ENCODE measurements around the gene SMU1. TPM values are rescaled to one million over a fixed set of nuclear protein-coding genes. Genes with fewer than 3 reads are reported as not detected.

Gene SMU1
- total RNA-seq, 4 donors from 2014 or later = 9.3 to 17.3 (median 10.9) TPM

GRCh38 chr9:33042473-33042872, 34.0 kb downstream of the SMU1 start:
- TF ChIP-seq POLR2A (IDR thresholded peaks at IDR 0.05) (no peak), CTCF (IDR thresholded peaks at IDR 0.05) (no peak)
- no peak for DNase-seq
- no peaks in the 10 kb centered on the region for H3K9me3 ChIP-seq

GRCh38 chr9:33041432-33042188, 34.9 kb downstream of the SMU1 start:
- Histone ChIP-seq H3K27ac (no peak overlapping the region), H3K36me3 (peaks cover 0 to 51% (median 0%) of the 10 kb centered on the region in 3 donors), H3K27me3 (no peaks in the 10 kb centered on the region), H3K4me3 (no peak overlapping the region), H3K9me3 (no peaks in the 10 kb centered on the region), H3K4me1 (peaks cover 0 to 6% (median 0%) of the 10 kb centered on the region in 4 donors)
- no peak for DNase-seq
- no peak for TF ChIP-seq CTCF (IDR thresholded peaks at IDR 0.05)
- no peak for TF ChIP-seq POLR2A (IDR thresholded peaks at IDR 0.05)

More at GRCh38 chr9:33042473-33042872, 34.0 kb downstream of the SMU1 start:
- H3K36me3 ChIP-seq = peaks cover 0 to 51% (median 0%) of the 10 kb centered on the region in 3 donors
- no peaks in the 10 kb centered on the region for H3K27me3 ChIP-seq
- H3K4me3 ChIP-seq = no peak overlapping the region
- H3K27ac ChIP-seq = no peak overlapping the region
- peaks cover 0 to 6% (median 0%) of the 10 kb centered on the region in 4 donors for H3K4me1 ChIP-seq

DNA sequence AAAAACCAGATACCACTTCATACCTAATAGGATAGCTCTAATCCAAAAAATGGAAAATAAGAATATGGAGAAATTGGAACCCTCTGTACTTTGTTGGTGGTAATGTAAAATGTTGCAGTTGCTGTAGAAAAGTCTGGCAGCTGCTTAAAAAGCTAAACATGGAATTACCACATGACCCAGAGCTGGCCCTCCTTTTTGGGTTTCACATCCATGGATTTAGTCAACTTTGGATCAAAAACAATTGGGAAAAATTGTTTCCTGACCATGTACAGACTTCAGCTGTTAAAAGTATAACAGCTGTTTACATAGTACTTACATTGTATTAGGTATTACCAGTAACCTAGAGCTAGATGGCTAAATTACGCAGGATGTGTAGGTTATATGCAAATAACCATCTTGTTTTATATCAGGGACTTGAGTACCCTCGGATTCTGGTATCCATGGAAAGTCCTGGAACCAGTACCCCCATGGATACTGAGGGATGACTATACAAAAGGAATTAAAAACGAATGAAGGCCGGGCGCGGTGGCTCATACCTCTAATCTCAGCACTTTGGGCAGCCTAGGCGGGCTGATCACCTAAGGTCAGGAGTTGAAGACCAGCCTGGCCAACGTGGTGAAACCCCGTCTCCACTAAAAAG, 35.6 kb downstream of the SMU1 start:
- H3K27me3 ChIP-seq = no peaks in the 10 kb centered on the region
- no peak overlapping the region for H3K27ac ChIP-seq
- no peaks in the 10 kb centered on the region for H3K9me3 ChIP-seq
- H3K4me3 ChIP-seq = no peak overlapping the region
- no peak for TF ChIP-seq CTCF (IDR thresholded peaks at IDR 0.05)
- DNase-seq = no peak
- H3K36me3 ChIP-seq = peaks cover 0 to 51% (median 0%) of the 10 kb centered on the region in 3 donors
- peaks cover 0 to 6% (median 0%) of the 10 kb centered on the region in 4 donors for H3K4me1 ChIP-seq

DNA sequence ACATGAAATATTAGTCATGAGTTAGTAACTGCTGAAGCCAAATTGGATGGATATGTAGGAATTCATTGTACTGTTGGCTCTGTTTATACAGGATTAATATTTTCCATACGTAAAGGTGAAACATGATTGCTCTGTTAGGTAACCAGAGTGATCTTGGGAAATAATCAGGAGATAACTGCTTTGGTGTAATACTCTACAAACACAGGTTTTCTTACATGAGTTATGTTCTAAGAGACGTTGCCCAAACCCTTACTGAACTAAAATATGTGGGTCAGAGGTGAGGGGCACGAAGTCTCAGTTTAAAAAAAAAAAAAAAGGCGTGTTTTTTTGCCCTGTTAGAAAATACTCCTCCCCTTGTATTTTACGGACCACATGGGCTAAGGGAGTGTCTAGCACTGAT, 43.6 kb downstream of the SMU1 start:
- H3K4me1 ChIP-seq = peaks cover 0 to 16% (median 5%) of the 10 kb centered on the region in 4 donors
- H3K4me3 ChIP-seq = no peak overlapping the region
- H3K27ac ChIP-seq = no peak overlapping the region
- DNase-seq = no peak
- no peaks in the 10 kb centered on the region for H3K9me3 ChIP-seq
- peaks cover 0 to 95% (median 3%) of the 10 kb centered on the region in 3 donors for H3K36me3 ChIP-seq
- TF ChIP-seq CTCF (IDR thresholded peaks at IDR 0.05) (no peak), POLR2A (IDR thresholded peaks at IDR 0.05) (no peak)
- H3K27me3 ChIP-seq = no peaks in the 10 kb centered on the region

GRCh38 chr9:33032292-33032691, 44.2 kb downstream of the SMU1 start:
- H3K27me3 ChIP-seq = no peaks in the 10 kb centered on the region
- peaks cover 0 to 95% (median 3%) of the 10 kb centered on the region in 3 donors for H3K36me3 ChIP-seq
- no peak for TF ChIP-seq CTCF (IDR thresholded peaks at IDR 0.05)
- no peak overlapping the region for H3K27ac ChIP-seq
- H3K4me1 ChIP-seq = peaks cover 0 to 21% (median 8%) of the 10 kb centered on the region in 4 donors
- no peak for DNase-seq
- no peak overlapping the region for H3K4me3 ChIP-seq
- H3K9me3 ChIP-seq = no peaks in the 10 kb centered on the region

Data from Peyer's patch (tissue), 4 donors.